ENCODE results near the gene C8G. TPM values are rescaled to one million over a fixed set of nuclear protein-coding genes. Genes with fewer than 3 reads are reported as not detected.

The C8G gene
- polyA plus RNA-seq, 3 donors from 2014 or later: 1.7 to 5.1 (median 2.1) TPM

Other genes starting within 250 kb of the C8G start
- under 1 TPM in 1 of 3 donors, not detected in 2; 0.19 TPM for gene DIPK1B, start 232.7 kb upstream of the C8G start, polyA plus RNA-seq
- not detected for gene LCN10, start 202.3 kb upstream of the C8G start, polyA plus RNA-seq
- not detected for gene LCN6, start 196.7 kb upstream of the C8G start, polyA plus RNA-seq
- under 1 TPM in 1 of 3 donors, not detected in 2; 0.62 TPM for gene LCN8, start 187.0 kb upstream of the C8G start, polyA plus RNA-seq
- not detected for gene LCN15, start 180.7 kb upstream of the C8G start, polyA plus RNA-seq
- gene TMEM141, start 153.9 kb upstream of the C8G start, polyA plus RNA-seq: 10 to 100 TPM; 61.2 to 83.3 (median 62.1) TPM
- gene CCDC183, start 148.9 kb upstream of the C8G start, polyA plus RNA-seq: under 1 TPM; 0.37 to 0.46 (median 0.40) TPM
- 10 to 100 TPM in 2 of 3 donors, 1 to 10 TPM in 1; 5.4 to 24.6 (median 11.0) TPM for gene RABL6, start 137.3 kb upstream of the C8G start, polyA plus RNA-seq
- gene AJM1, start 102.8 kb upstream of the C8G start, polyA plus RNA-seq: under 1 TPM; 0.09 to 1.00 (median 0.82) TPM
- 100 to 1,000 TPM; 127 to 212 (median 166) TPM for gene PHPT1, start 95.8 kb upstream of the C8G start, polyA plus RNA-seq
- gene MAMDC4, start 92.9 kb upstream of the C8G start, polyA plus RNA-seq: under 1 TPM in 1 of 3 donors, not detected in 2; 0.19 TPM
- 100 to 1,000 TPM; 309 to 463 (median 411) TPM for gene EDF1, start 78.9 kb upstream of the C8G start, polyA plus RNA-seq
- 10 to 100 TPM in 2 of 3 donors, 1 to 10 TPM in 1; 7.6 to 32.7 (median 11.0) TPM for gene TRAF2, start 58.7 kb upstream of the C8G start, polyA plus RNA-seq
- 100 to 1,000 TPM; 120 to 211 (median 120) TPM for gene FBXW5, start 505 bp upstream of the C8G start, polyA plus RNA-seq
- not detected for gene LCN12, start 7.0 kb downstream of the C8G start, polyA plus RNA-seq
- 100 to 1,000 TPM in 2 of 3 donors, 10 to 100 TPM in 1; 93.2 to 201 (median 164) TPM for gene PTGDS, start 32.3 kb downstream of the C8G start, polyA plus RNA-seq
- not detected for gene LCNL1, start 37.8 kb downstream of the C8G start, polyA plus RNA-seq
- gene PAXX, start 47.2 kb downstream of the C8G start, polyA plus RNA-seq: 100 to 1,000 TPM; 135 to 207 (median 182) TPM
- gene CLIC3, start 51.3 kb downstream of the C8G start, polyA plus RNA-seq: 100 to 1,000 TPM; 673 to 911 (median 762) TPM
- 10 to 100 TPM in 1 of 3 donors, 1 to 10 TPM in 2; 2.2 to 34.5 (median 6.3) TPM for gene ABCA2, start 83.0 kb downstream of the C8G start, polyA plus RNA-seq
- gene FUT7, start 86.8 kb downstream of the C8G start, polyA plus RNA-seq: 10 to 100 TPM; 20.6 to 33.0 (median 25.6) TPM
- 1 to 10 TPM in 2 of 3 donors, under 1 TPM in 1; 0.36 to 1.4 (median 1.1) TPM for gene NPDC1, start 100.9 kb downstream of the C8G start, polyA plus RNA-seq
- not detected for gene ENTPD2, start 108.8 kb downstream of the C8G start, polyA plus RNA-seq
- under 1 TPM; 0.06 to 0.95 (median 0.39) TPM for gene SAPCD2, start 125.3 kb downstream of the C8G start, polyA plus RNA-seq
- gene UAP1L1, start 132.3 kb downstream of the C8G start, polyA plus RNA-seq: 1 to 10 TPM; 1.3 to 1.4 (median 1.4) TPM
- 10 to 100 TPM; 59.7 to 71.8 (median 66.1) TPM for gene MAN1B1, start 141.7 kb downstream of the C8G start, polyA plus RNA-seq
- 100 to 1,000 TPM; 136 to 176 (median 168) TPM for gene DPP7, start 169.5 kb downstream of the C8G start, polyA plus RNA-seq
- gene GRIN1, start 193.9 kb downstream of the C8G start, polyA plus RNA-seq: not detected
- gene LRRC26, start 224.8 kb downstream of the C8G start, polyA plus RNA-seq: 1 to 10 TPM in 1 of 3 donors, under 1 TPM in 1, not detected in 1; 0.22 to 2.1 TPM
- not detected for gene TMEM210, start 226.8 kb downstream of the C8G start, polyA plus RNA-seq
- gene ANAPC2, start 243.3 kb downstream of the C8G start, polyA plus RNA-seq: 1 to 10 TPM; 4.2 to 7.0 (median 5.3) TPM
- gene SSNA1, start 243.4 kb downstream of the C8G start, polyA plus RNA-seq: 100 to 1,000 TPM; 164 to 191 (median 181) TPM

Data from immature natural killer cell (primary cell).